ENCODE results near the gene MEDAG. TPM values are rescaled to one million over a fixed set of nuclear protein-coding genes. Genes with fewer than 3 reads are reported as not detected.

Gene MEDAG
- total RNA-seq, 1 experiment from 2014 or later: not detected

GRCh38 chr13:30918662-30919405, 12.8 kb downstream of the MEDAG start:
- no peaks in the 10 kb centered on the region for H3K36me3 ChIP-seq (ENCODE audit: low read depth)
- no peaks in the 10 kb centered on the region for H3K9me2 ChIP-seq (ENCODE audit: insufficient read depth)
- H3K4me2 ChIP-seq: no peak overlapping the region
- POLR2A ChIA-PET (ENCODE audit: unreplicated experiment): no interaction called here
- no peaks in the 10 kb centered on the region for H3K9me3 ChIP-seq (ENCODE audit: insufficient read depth, low read depth)
- intact Hi-C loops (cut with micrococcal nuclease; ENCODE audit: unreplicated experiment): no loop called here
- H2AFZ ChIP-seq: no peak overlapping the region
- CTCF ChIA-PET: no interaction called here
- DNase-seq: no peak
- peaks cover 14% of the 10 kb centered on the region; the same call in 1 of the 2 replicates for H3K27me3 ChIP-seq (ENCODE audit: insufficient read depth, low read depth)
- no peaks in the 10 kb centered on the region for H3K79me2 ChIP-seq (ENCODE audit: low read depth)
- no TSS peak for BruUV-seq (replicated peaks)
- H4K20me1 ChIP-seq (ENCODE audit: insufficient read depth): no peaks in the 10 kb centered on the region
- H3K27ac ChIP-seq: no peak overlapping the region
- H3F3A ChIP-seq (ENCODE audit: insufficient read depth, low read depth): no peaks in the 10 kb centered on the region
- H3K4me1 ChIP-seq (replicated peaks; ENCODE audit: insufficient read depth): no peaks in the 10 kb centered on the region
- TF ChIP-seq EZH2 (IDR thresholded peaks at IDR 0.05; ENCODE audit: low read depth) (no peak), CTCF (conservative IDR thresholded peaks at IDR 0.05) (no peak)
- H3K4me3 ChIP-seq: no peak overlapping the region

- no peak overlapping the region for H3K4me3 ChIP-seq
- DNase-seq: no peak
- POLR2A ChIA-PET (ENCODE audit: unreplicated experiment): no interaction called here
- CTCF ChIA-PET: no interaction called here
- BruUV-seq (replicated peaks): no TSS peak
- no peaks in the 10 kb centered on the region for H3F3A ChIP-seq (ENCODE audit: insufficient read depth, low read depth)
- H3K4me1 ChIP-seq (replicated peaks; ENCODE audit: insufficient read depth): no peaks in the 10 kb centered on the region
- H3K36me3 ChIP-seq (ENCODE audit: low read depth): no peaks in the 10 kb centered on the region
- H3K9me3 ChIP-seq (ENCODE audit: insufficient read depth, low read depth): no peaks in the 10 kb centered on the region
- no peaks in the 10 kb centered on the region for H3K79me2 ChIP-seq (ENCODE audit: low read depth)
- H2AFZ ChIP-seq: no peak overlapping the region
- no peaks in the 10 kb centered on the region for H3K9me2 ChIP-seq (ENCODE audit: insufficient read depth)
- H4K20me1 ChIP-seq (ENCODE audit: insufficient read depth): no peaks in the 10 kb centered on the region
- intact Hi-C loops (cut with micrococcal nuclease; ENCODE audit: unreplicated experiment): no loop called here
- H3K27ac ChIP-seq: no peak overlapping the region
- no peak overlapping the region for H3K4me2 ChIP-seq
- no peak for TF ChIP-seq EZH2 (IDR thresholded peaks at IDR 0.05; ENCODE audit: low read depth)
- no peak for TF ChIP-seq CTCF (conservative IDR thresholded peaks at IDR 0.05)
- peaks cover 1% of the 10 kb centered on the region; the same call in 1 of the 2 replicates for H3K27me3 ChIP-seq (ENCODE audit: insufficient read depth, low read depth)
Measured at GRCh38 chr13:30920162-30920909, 14.3 kb downstream of the MEDAG start.

GRCh38 chr13:30923418-30923817, 17.3 kb downstream of the MEDAG start:
- Histone ChIP-seq H3K27me3 (ENCODE audit: insufficient read depth, low read depth) (no peaks in the 10 kb centered on the region), H3K9me3 (ENCODE audit: insufficient read depth, low read depth) (no peaks in the 10 kb centered on the region), H3K9me2 (ENCODE audit: insufficient read depth) (no peaks in the 10 kb centered on the region), H3K4me1 (replicated peaks; ENCODE audit: insufficient read depth) (no peaks in the 10 kb centered on the region), H3K79me2 (ENCODE audit: low read depth) (no peaks in the 10 kb centered on the region), H3K27ac (no peak overlapping the region), H3K4me3 (no peak overlapping the region), H3K4me2 (no peak overlapping the region), H3F3A (ENCODE audit: insufficient read depth, low read depth) (no peaks in the 10 kb centered on the region), H2AFZ (no peak overlapping the region), H4K20me1 (ENCODE audit: insufficient read depth) (no peaks in the 10 kb centered on the region), H3K36me3 (ENCODE audit: low read depth) (no peaks in the 10 kb centered on the region)
- TF ChIP-seq CTCF (conservative IDR thresholded peaks at IDR 0.05) (no peak), EZH2 (IDR thresholded peaks at IDR 0.05; ENCODE audit: low read depth) (no peak)
- no peak for DNase-seq
- CTCF ChIA-PET: no interaction called here
- intact Hi-C loops (cut with micrococcal nuclease; ENCODE audit: unreplicated experiment): no loop called here
- POLR2A ChIA-PET (ENCODE audit: unreplicated experiment): no interaction called here
- BruUV-seq (replicated peaks): no TSS peak

All from PC-9 (cell line).